Left ventricle myocardium inferior (tissue), 1 donor: ENCODE results near the gene ANKRD55. TPM values are rescaled to one million over a fixed set of nuclear protein-coding genes. Genes with fewer than 3 reads are reported as not detected.

ENCODE experiments used
- DNase-seq: peaks from one replicate; pipeline ENCODE4 v3.0.0-alpha.2; 2020
- H3K27ac ChIP-seq: fragments of 200-600 bp; replicated peaks from 2 replicates; pipeline ENCODE4 v1.8.0; 2021
- H3K27me3 ChIP-seq: fragments of 200-600 bp; 2 replicates; pipeline ENCODE4 v1.8.0; 2021; ENCODE audit warnings: low read depth
- H3K36me3 ChIP-seq: fragments of 200-600 bp; 2 replicates; pipeline ENCODE4 v1.8.0; 2021
- H3K4me1 ChIP-seq: fragments of 200-600 bp; 2 replicates; pipeline ENCODE4 v1.8.0; 2021
- H3K4me3 ChIP-seq: fragments of 200-600 bp; 2 replicates; pipeline ENCODE4 v1.8.0; 2021; ENCODE audit warnings: mild to moderate bottlenecking, moderate library complexity
- H3K9me3 ChIP-seq: fragments of 200-600 bp; replicated peaks from 2 replicates; pipeline ENCODE4 v1.8.0; 2021
- CTCF ChIP-seq: fragments of 200-600 bp; IDR thresholded peaks from 2 replicates; pipeline ENCODE4 v1.8.0; 2021; ENCODE audit warnings: antibody characterized with exemption, mild to moderate bottlenecking, borderline replicate concordance
- intact Hi-C: fragments of 100-400 bp; cut with micrococcal nuclease; formaldehyde crosslinking; loops from one replicate; pipeline ENCODE4 v1.11.0; 2022
- total RNA-seq: library from RNA; stranded (reverse); fragmentation: NEBNext Ultra II Directional; extraction: Animal tissue kit (Norgen Biotek cat#: 25700); gene quantifications from one replicate; pipeline ENCODE4 v1.2.1, GENCODE V29; 2021
- donor health status: DM: no; HTN: yes; CAD: no; lungs with severe emphysema.

Gene ANKRD55
- total RNA-seq, 1 donor from 2014 or later, result 0.27 TPM

- no peak for TF ChIP-seq CTCF
- Histone ChIP-seq H3K4me1 (no peaks in the 10 kb centered on the region), H3K27me3 (no peaks in the 10 kb centered on the region), H3K9me3 (no peaks in the 10 kb centered on the region), H3K36me3 (no peaks in the 10 kb centered on the region), H3K27ac (no peak overlapping the region), H3K4me3 (no peak overlapping the region)
- no peak for DNase-seq
- intact Hi-C loops, result no loop called here
Measured at GRCh38 chr5:56115589-56115988, 117.5 kb downstream of the ANKRD55 start.

- no peak for TF ChIP-seq CTCF
- intact Hi-C loops, result no loop called here
- Histone ChIP-seq H3K27ac (no peak overlapping the region), H3K4me3 (no peak overlapping the region), H3K9me3 (no peaks in the 10 kb centered on the region), H3K4me1 (no peaks in the 10 kb centered on the region), H3K36me3 (no peaks in the 10 kb centered on the region), H3K27me3 (no peaks in the 10 kb centered on the region)
- DNase-seq, result no peak
Measured at GRCh38 chr5:56112526-56113121, 120.5 kb downstream of the ANKRD55 start.

- H3K27ac ChIP-seq, result no peak overlapping the region
- DNase-seq, result no peak
- TF ChIP-seq CTCF, result no peak
- no peaks in the 10 kb centered on the region for H3K27me3 ChIP-seq
- H3K4me1 ChIP-seq, result no peaks in the 10 kb centered on the region
- no peak overlapping the region for H3K4me3 ChIP-seq
- no peaks in the 10 kb centered on the region for H3K9me3 ChIP-seq
- no peaks in the 10 kb centered on the region for H3K36me3 ChIP-seq
- intact Hi-C loops, result no loop called here
Measured at GRCh38 chr5:56111404-56111781, 121.7 kb downstream of the ANKRD55 start.

- no peaks in the 10 kb centered on the region for H3K9me3 ChIP-seq
- intact Hi-C loops, result no loop called here
- DNase-seq, result no peak
- no peaks in the 10 kb centered on the region for H3K36me3 ChIP-seq
- no peak overlapping the region for H3K27ac ChIP-seq
- no peaks in the 10 kb centered on the region for H3K4me1 ChIP-seq
- H3K27me3 ChIP-seq, result no peaks in the 10 kb centered on the region
- TF ChIP-seq CTCF, result no peak
- no peak overlapping the region for H3K4me3 ChIP-seq
Measured at GRCh38 chr5:56110646-56111403, 122.3 kb downstream of the ANKRD55 start.

- Histone ChIP-seq H3K9me3 (no peaks in the 10 kb centered on the region), H3K27me3 (no peaks in the 10 kb centered on the region), H3K36me3 (no peaks in the 10 kb centered on the region), H3K4me3 (no peak overlapping the region), H3K4me1 (no peaks in the 10 kb centered on the region), H3K27ac (peak overlapping the region; percentile 17)
- intact Hi-C loops, result no loop called here
- no peak for DNase-seq
- TF ChIP-seq CTCF, result no peak
Measured at GRCh38 chr5:56108246-56108645, 124.9 kb downstream of the ANKRD55 start.
